ENCODE results near the gene ATP4B. TPM values are rescaled to one million over a fixed set of nuclear protein-coding genes. Genes with fewer than 3 reads are reported as not detected.

The ATP4B gene
- total and polyA plus RNA-seq, 2 donors (not counting 3 experiments of a cell fraction or from before 2014, with no cell fraction given), result 0.06 TPM; not detected in 1

DNA sequence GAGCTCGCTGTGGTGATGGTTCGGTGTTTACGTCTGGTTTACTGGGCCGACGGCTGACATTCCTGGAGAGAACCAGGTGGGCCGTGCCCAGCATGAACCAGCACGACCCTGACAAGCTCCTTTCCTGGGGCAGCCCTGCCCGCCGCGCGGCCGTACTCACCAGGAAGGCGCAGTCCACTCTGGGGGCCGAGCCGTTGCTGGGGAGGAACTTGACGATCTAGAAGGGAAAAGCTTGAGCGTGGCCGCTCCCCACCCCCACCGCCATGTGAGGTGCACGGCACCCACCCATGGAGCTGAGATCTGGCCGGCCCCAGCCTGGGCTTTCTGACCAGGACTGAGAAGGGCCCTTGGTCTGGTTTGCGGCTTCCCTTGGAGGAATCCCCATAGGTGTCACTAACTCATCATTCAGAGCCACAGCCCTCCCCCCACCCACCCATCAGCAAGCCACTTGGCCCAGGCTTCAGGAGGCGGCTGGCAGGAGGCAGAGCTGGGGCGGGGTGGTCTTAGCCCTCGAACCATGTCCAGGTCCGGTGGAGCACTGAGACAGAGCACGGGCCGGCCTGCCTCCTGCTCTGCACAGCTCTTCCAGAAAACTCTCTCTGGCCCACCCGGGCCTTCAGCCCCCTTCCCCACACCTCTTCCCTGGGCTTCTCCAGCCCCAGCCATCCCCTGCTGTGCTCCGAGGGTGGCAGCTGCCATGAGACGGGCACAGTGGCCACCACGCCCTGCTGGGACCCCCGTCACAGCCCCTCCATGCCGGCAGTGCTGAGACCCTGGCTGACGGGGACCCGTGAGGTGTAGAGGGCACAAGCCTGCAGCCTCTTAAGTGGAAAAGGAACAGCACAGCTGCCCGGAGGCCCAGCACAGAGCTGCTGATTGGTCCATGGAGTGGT, 6.2 kb downstream of the ATP4B start:
- dilution Hi-C loops (cut with MboI; ENCODE audit: extremely low pct_ligation_motif_present, low sequenced_read_pairs) (no loop called here), intact Hi-C loops (cut with micrococcal nuclease) (no loop called here)

More for the DNA sequence above, 6.2 kb downstream of the ATP4B start:
- ChIA-PET POLR2A (no interaction called here), CTCF (interaction anchor here (1.5 kb wide), 1 partner anchor 75 kb away, joined by 3 read pairs; no protein-coding TSS in a partner anchor)
- no peak overlapping the region for H3K4me3 ChIP-seq (replicated peaks in 1 of 3; ENCODE audit: insufficient read depth in 1 of 3, low read depth in 1 of 3, low read length in 3 of 3)
- no peak overlapping the region for H3K4me2 ChIP-seq (ENCODE audit: insufficient read depth, low read length)
- H3K79me2 ChIP-seq (ENCODE audit: control insufficient read depth, insufficient read depth, low read length), result no peaks in the 10 kb centered on the region
- no peaks in the 10 kb centered on the region for H3K9me1 ChIP-seq (replicated peaks; ENCODE audit: control insufficient read depth, extremely low read depth, insufficient read depth, low read length)
- DNase-seq (ENCODE audit: low read depth, low spot score) (no peak), FAIRE-seq (no peak)
- no peaks in the 10 kb centered on the region for H3K9me3 ChIP-seq (replicated peaks; ENCODE audit: control insufficient read depth, insufficient read depth, low read length)
- H3K27ac ChIP-seq (ENCODE audit: insufficient read depth, low read depth, low read length), result no peak overlapping the region
- H3K27me3 ChIP-seq (ENCODE audit: control insufficient read depth in 2 of 2, insufficient read depth in 2 of 2, low read length in 2 of 2), result no peaks in the 10 kb centered on the region
- BruUV-seq (replicated peaks), result no TSS peak
- H3K9ac ChIP-seq (replicated peaks; ENCODE audit: extremely low read depth, insufficient read depth, low read length), result no peak overlapping the region
- no peaks in the 10 kb centered on the region for H3K4me1 ChIP-seq (ENCODE audit: control insufficient read depth, extremely low read depth, insufficient read depth, low read length)
- no peak overlapping the region for H2AFZ ChIP-seq (ENCODE audit: low read depth, low read length)
- H3K36me3 ChIP-seq (ENCODE audit: control insufficient read depth in 2 of 2, extremely low read depth in 1 of 2, insufficient read depth in 2 of 2, low read length in 2 of 2), result no peaks in the 10 kb centered on the region
- no peaks in the 10 kb centered on the region for H4K20me1 ChIP-seq (replicated peaks; ENCODE audit: control insufficient read depth, extremely low read depth, insufficient read depth, low read length)
- TF ChIP-seq GATA2 (IDR thresholded peaks at IDR 0.05; ENCODE audit: insufficient read depth, insufficient read length, low read depth, low read length), result no peak
- TF ChIP-seq JUN (IDR thresholded peaks at IDR 0.05; ENCODE audit: borderline replicate concordance, insufficient read depth, insufficient read length, low read depth), result no peak
- no peak for TF ChIP-seq FOS (IDR thresholded peaks at IDR 0.05; ENCODE audit: borderline replicate concordance, insufficient read depth, low read length)
- TF ChIP-seq, protein P1, sequence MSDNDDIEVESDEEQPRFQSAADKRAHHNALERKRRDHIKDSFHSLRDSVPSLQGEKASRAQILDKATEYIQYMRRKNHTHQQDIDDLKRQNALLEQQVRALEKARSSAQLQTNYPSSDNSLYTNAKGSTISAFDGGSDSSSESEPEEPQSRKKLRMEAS (IDR thresholded peaks at IDR 0.05; ENCODE audit: insufficient read depth, insufficient read length), result no peak
- TF ChIP-seq, protein P2, sequence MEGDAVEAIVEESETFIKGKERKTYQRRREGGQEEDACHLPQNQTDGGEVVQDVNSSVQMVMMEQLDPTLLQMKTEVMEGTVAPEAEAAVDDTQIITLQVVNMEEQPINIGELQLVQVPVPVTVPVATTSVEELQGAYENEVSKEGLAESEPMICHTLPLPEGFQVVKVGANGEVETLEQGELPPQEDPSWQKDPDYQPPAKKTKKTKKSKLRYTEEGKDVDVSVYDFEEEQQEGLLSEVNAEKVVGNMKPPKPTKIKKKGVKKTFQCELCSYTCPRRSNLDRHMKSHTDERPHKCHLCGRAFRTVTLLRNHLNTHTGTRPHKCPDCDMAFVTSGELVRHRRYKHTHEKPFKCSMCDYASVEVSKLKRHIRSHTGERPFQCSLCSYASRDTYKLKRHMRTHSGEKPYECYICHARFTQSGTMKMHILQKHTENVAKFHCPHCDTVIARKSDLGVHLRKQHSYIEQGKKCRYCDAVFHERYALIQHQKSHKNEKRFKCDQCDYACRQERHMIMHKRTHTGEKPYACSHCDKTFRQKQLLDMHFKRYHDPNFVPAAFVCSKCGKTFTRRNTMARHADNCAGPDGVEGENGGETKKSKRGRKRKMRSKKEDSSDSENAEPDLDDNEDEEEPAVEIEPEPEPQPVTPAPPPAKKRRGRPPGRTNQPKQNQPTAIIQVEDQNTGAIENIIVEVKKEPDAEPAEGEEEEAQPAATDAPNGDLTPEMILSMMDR (IDR thresholded peaks at IDR 0.05; ENCODE audit: extremely low read depth in 1 of 2, insufficient read depth in 1 of 2, low read depth in 1 of 2, low read length in 2 of 2), result no peak
- no peak for TF ChIP-seq EZH2 (IDR thresholded peaks at IDR 0.05; ENCODE audit: borderline replicate concordance, low read depth, low read length, severe bottlenecking)
- no peak for TF ChIP-seq MYC (IDR thresholded peaks at IDR 0.05; ENCODE audit: low read depth, low read length)
- TF ChIP-seq POLR2AphosphoS5 (IDR thresholded peaks at IDR 0.05; ENCODE audit: insufficient read depth, low read depth, low read length), result no peak
- no peak for TF ChIP-seq POLR2A (IDR thresholded peaks at IDR 0.05; ENCODE audit: low read depth, low read length)

Data from endothelial cell of umbilical vein (primary cell).